RCC 7860 (cell line): Measurements from ENCODE around the gene GALNT14.
"Not testable (repeated sequence)": the region's sequence is repeated elsewhere in the genome, so short reads cannot be mapped to it uniquely, and the experiment has no call there.

Experiments
- DNase-seq: peaks from one replicate; pipeline ENCODE4 v3.0.0-alpha.2; 2015; ENCODE audit warnings: low spot score
- FAIRE-seq: peaks from 2 replicates; lab custom pipeline; 2012; peaks lifted over from hg19 to GRCh38; lab: Jason Lieb, UNC

Gene GALNT14

GRCh38 chr2:31138037-31138962, at the start of gene GALNT14:
GALNT14 (minus strand) TSS chr2:31138440; CDS start chr2:31138086, 354 bp downstream.
- FAIRE-seq (no peak), DNase-seq (peak; percentile 62)

GRCh38 chr2:31187166-31187565, 48.9 kb upstream of the GALNT14 start:
- FAIRE-seq (no peak), DNase-seq (no peak)

- FAIRE-seq, DNase-seq: not testable (repeated sequence)
These were observed 45.7 kb upstream of the GALNT14 start for GRCh38 chr2:31183973-31184372.

- no peak for DNase-seq
- FAIRE-seq, result no peak
These were observed 38.5 kb upstream of the GALNT14 start for GRCh38 chr2:31176742-31177141.

GRCh38 chr2:31171142-31171541, 32.9 kb upstream of the GALNT14 start:
- DNase-seq (no peak), FAIRE-seq (no peak)

- peak; percentile 66 for DNase-seq
- no peak for FAIRE-seq
These were observed 31.9 kb upstream of the GALNT14 start for GRCh38 chr2:31170071-31170698.

- DNase-seq, result no peak
- no peak for FAIRE-seq
These were observed 30.1 kb upstream of the GALNT14 start for GRCh38 chr2:31168291-31168690.

- DNase-seq (no peak), FAIRE-seq (no peak)
These were observed 28.7 kb upstream of the GALNT14 start for GRCh38 chr2:31166925-31167324.

GRCh38 chr2:31163011-31163539, 24.8 kb upstream of the GALNT14 start:
- no peak for FAIRE-seq
- no peak for DNase-seq

- DNase-seq, result no peak
These were observed 23.4 kb upstream of the GALNT14 start for GRCh38 chr2:31161637-31162036.

GRCh38 chr2:31151501-31151900, 13.3 kb upstream of the GALNT14 start:
- DNase-seq, result no peak
- no peak for FAIRE-seq

More at GRCh38 chr2:31161637-31162036, 23.4 kb upstream of the GALNT14 start:
- FAIRE-seq, result no peak

- DNase-seq, result no peak
- no peak for FAIRE-seq
These were observed 12.0 kb upstream of the GALNT14 start for GRCh38 chr2:31150120-31150670.

GRCh38 chr2:31148514-31148913, 10.3 kb upstream of the GALNT14 start:
- FAIRE-seq (no peak), DNase-seq (no peak)

GRCh38 chr2:31147645-31148044, 9.4 kb upstream of the GALNT14 start:
- DNase-seq (no peak), FAIRE-seq (no peak)

- FAIRE-seq, result no peak
- no peak for DNase-seq
These were observed 3.9 kb upstream of the GALNT14 start for GRCh38 chr2:31142110-31142509.

- FAIRE-seq (no peak), DNase-seq (no peak)
These were observed 3.3 kb upstream of the GALNT14 start for GRCh38 chr2:31141443-31142085.

- DNase-seq (no peak), FAIRE-seq (no peak)
These were observed 1.9 kb upstream of the GALNT14 start for GRCh38 chr2:31140151-31140550.

- no peak for FAIRE-seq
- no peak for DNase-seq
These were observed 1.4 kb upstream of the GALNT14 start for GRCh38 chr2:31139671-31140070.

GRCh38 chr2:31137211-31138036, 816 bp downstream of the GALNT14 start:
- peak; percentile 36 for DNase-seq
- peak; percentile 14 for FAIRE-seq

- FAIRE-seq (no peak), DNase-seq (no peak)
These were observed 1.5 kb downstream of the GALNT14 start for GRCh38 chr2:31136732-31137131.
